Measurements from ENCODE around the gene TBC1D8.

TBC1D8 gene

GRCh38 chr2:100993294-100993693, 157.9 kb downstream of the TBC1D8 start:
- DNase-seq = no peak

- no peak for DNase-seq
Observed at GRCh38 chr2:100992262-100992661, 158.9 kb downstream of the TBC1D8 start.

GRCh38 chr2:100991404-100991773, 159.8 kb downstream of the TBC1D8 start:
- no peak for DNase-seq

- no peak for DNase-seq
Observed at GRCh38 chr2:100990650-100991403, 160.4 kb downstream of the TBC1D8 start.

- DNase-seq = no peak
Observed at GRCh38 chr2:100990166-100990565, 161.0 kb downstream of the TBC1D8 start.

- DNase-seq = no peak
Observed at GRCh38 chr2:100989666-100990065, 161.5 kb downstream of the TBC1D8 start.

- DNase-seq = no peak
Observed at GRCh38 chr2:100988630-100989417, 162.4 kb downstream of the TBC1D8 start.

GRCh38 chr2:100987974-100988373, 163.2 kb downstream of the TBC1D8 start:
- no peak for DNase-seq

- no peak for DNase-seq
Observed at GRCh38 chr2:100987536-100987935, 163.6 kb downstream of the TBC1D8 start.

- DNase-seq = no peak
Observed at GRCh38 chr2:100986157-100986556, 165.0 kb downstream of the TBC1D8 start.

- DNase-seq = peak; percentile 84
Observed at GRCh38 chr2:100984892-100985307, 166.3 kb downstream of the TBC1D8 start.

- DNase-seq = no peak
Observed at GRCh38 chr2:100983684-100984310, 167.4 kb downstream of the TBC1D8 start.

GRCh38 chr2:100983201-100983600, 168.0 kb downstream of the TBC1D8 start:
- DNase-seq = no peak

GRCh38 chr2:100982431-100982861, 168.7 kb downstream of the TBC1D8 start:
- no peak for DNase-seq

GRCh38 chr2:100981011-100981410, 170.2 kb downstream of the TBC1D8 start:
- no peak for DNase-seq

GRCh38 chr2:100980046-100980445, 171.1 kb downstream of the TBC1D8 start:
- no peak for DNase-seq

GRCh38 chr2:100978582-100979191, 172.5 kb downstream of the TBC1D8 start:
- no peak for DNase-seq

GRCh38 chr2:100977511-100977910, 173.7 kb downstream of the TBC1D8 start:
- no peak for DNase-seq

GRCh38 chr2:100976645-100977391, 174.4 kb downstream of the TBC1D8 start:
- DNase-seq = no peak

- DNase-seq = no peak
Observed at GRCh38 chr2:100976061-100976460, 175.1 kb downstream of the TBC1D8 start.

GRCh38 chr2:100975521-100975785, 175.7 kb downstream of the TBC1D8 start:
- DNase-seq = no peak

- DNase-seq = no peak
Observed at GRCh38 chr2:100974712-100975520, 176.3 kb downstream of the TBC1D8 start.

Measured in CD4-positive, alpha-beta T cell treated with Interleukin-17A for 4 hours (primary cell).